ENCODE measurements around the gene SPNS3.

Gene SPNS3

GRCh38 chr17:4487296-4487695 lies 53.6 kb downstream of the SPNS3 start:
- DNase-seq: no peak

GRCh38 chr17:4487820-4488716 lies 54.3 kb downstream of the SPNS3 start:
- no peak for DNase-seq

- no peak for DNase-seq
Measured at GRCh38 chr17:4488989-4489595, 55.4 kb downstream of the SPNS3 start.

- no peak for DNase-seq
Measured at GRCh38 chr17:4490109-4490591, 56.4 kb downstream of the SPNS3 start.

- no peak for DNase-seq
Measured at GRCh38 chr17:4490637-4491061, 56.9 kb downstream of the SPNS3 start.

GRCh38 chr17:4492721-4493561 lies 59.2 kb downstream of the SPNS3 start:
- DNase-seq: peak in 36 of 56 donors; percentile 14 to 85 (median 46)

- DNase-seq: peak in 13 of 56 donors; percentile 13 to 64 (median 21)
Measured at GRCh38 chr17:4497101-4497824, 63.5 kb downstream of the SPNS3 start.

GRCh38 chr17:4498461-4499397 lies 65.0 kb downstream of the SPNS3 start, which contains the start of gene SPNS2:
TSS of gene SPNS2 (plus strand) at chr17:4498881. CDS start at chr17:4499048, 167 bp downstream.
- peak in 53 of 56 donors; percentile 19 to 89 (median 70) for DNase-seq

- peak in 46 of 56 donors; percentile 18 to 74 (median 54) for DNase-seq
Measured at GRCh38 chr17:4499431-4500190, 65.9 kb downstream of the SPNS3 start.

- peak in 3 of 56 donors; percentile 56 to 65 (median 64) for DNase-seq
Measured at GRCh38 chr17:4500191-4500571, 66.4 kb downstream of the SPNS3 start.

GRCh38 chr17:4501295-4501949 lies 67.7 kb downstream of the SPNS3 start:
- DNase-seq: no peak

- peak in 2 of 56 donors; percentile 6 to 10 for DNase-seq
Measured at GRCh38 chr17:4502466-4503154, 68.9 kb downstream of the SPNS3 start.

GRCh38 chr17:4503283-4504025 lies 69.7 kb downstream of the SPNS3 start:
- peak in 8 of 56 donors; percentile 8 to 56 (median 28) for DNase-seq

- DNase-seq: no peak
Measured at GRCh38 chr17:4504188-4504587, 70.4 kb downstream of the SPNS3 start.

- no peak for DNase-seq
Measured at GRCh38 chr17:4505187-4505586, 71.4 kb downstream of the SPNS3 start.

GRCh38 chr17:4506175-4506813 lies 72.6 kb downstream of the SPNS3 start:
- no peak for DNase-seq

All from nucleus accumbens (tissue), 56 donors.